HG02852 (cell line): ENCODE results near the gene OLFML1.

Source experiments
- ATAC-seq: cut with Tn5 transposase; IDR thresholded peaks from one replicate; pipeline ENCODE4 v1.9.1; 2021; ENCODE audit warnings: mild to moderate bottlenecking, moderate library complexity; ENCODE audit not compliant: unreplicated experiment

OLFML1 gene

GRCh38 chr11:7473717-7474116, 11.6 kb upstream of the OLFML1 start:
- peak; percentile 88 for ATAC-seq

DNA sequence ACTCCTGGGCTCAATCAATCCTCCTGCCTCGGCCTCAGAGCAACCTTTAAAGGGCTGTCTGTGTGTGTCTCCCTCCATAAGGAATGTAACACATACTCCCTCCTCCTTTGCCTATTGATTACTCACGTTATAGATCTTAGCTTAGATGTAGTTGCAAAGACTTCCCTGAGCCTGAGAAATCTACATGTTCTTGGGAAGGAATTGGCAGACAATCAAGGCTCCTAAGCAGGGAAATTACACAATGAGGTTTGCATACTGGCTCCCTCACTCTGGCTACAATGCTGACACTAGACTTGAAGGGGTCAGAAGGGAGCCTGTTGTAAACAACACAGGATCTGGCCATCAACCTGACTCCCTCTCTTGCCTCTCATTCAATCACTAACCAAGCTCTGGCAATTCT, 5.2 kb upstream of the OLFML1 start:
- no peak for ATAC-seq

DNA sequence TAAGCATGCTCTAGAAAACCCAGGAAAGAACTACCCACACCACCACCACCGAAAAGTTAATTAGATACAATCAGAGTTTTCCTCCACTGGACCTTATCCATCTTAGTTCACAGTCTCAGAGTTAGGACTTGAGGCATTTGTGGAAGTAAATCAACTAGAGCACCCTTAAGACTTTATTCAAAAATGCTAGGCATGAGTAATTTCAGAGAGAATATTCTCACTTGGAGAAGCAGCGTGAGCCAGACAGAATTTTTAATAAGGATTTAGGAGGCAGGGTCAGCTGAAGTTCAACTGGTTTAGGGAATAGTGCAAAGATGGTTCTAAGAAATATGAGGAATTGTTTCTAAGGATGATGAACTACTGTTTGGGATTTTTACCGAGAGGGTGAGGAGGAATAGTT, 1.2 kb upstream of the OLFML1 start:
- ATAC-seq = no peak

- ATAC-seq = no peak
Observed at GRCh38 chr11:7484645-7485044, 661 bp upstream of the OLFML1 start.

GRCh38 chr11:7486098-7486780, 933 bp downstream of the OLFML1 start:
- no peak for ATAC-seq

- ATAC-seq = no peak
Observed at GRCh38 chr11:7486781-7487140, 1.5 kb downstream of the OLFML1 start.

GRCh38 chr11:7487360-7487759, 2.1 kb downstream of the OLFML1 start:
- ATAC-seq = no peak

- ATAC-seq = no peak
Observed at GRCh38 chr11:7488681-7489080, 3.4 kb downstream of the OLFML1 start.

DNA sequence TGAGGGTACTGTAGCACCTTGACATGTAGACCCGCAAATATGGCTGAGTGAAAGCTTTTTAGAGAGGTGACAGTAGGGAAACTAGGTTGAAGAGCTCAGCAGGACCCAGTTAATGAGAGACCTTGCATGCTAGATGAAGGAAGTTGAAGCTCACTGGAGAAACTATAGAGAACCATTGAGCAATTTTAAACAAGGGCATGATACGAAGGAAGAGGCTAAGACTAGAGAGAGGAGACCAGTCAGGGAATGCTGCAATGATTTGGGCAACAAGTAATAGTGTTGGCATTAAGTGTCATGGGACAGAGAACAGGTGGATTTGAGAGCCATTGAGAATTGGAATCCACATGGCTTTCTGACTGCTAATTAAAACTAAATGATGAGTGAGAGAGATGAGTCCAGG, 4.1 kb downstream of the OLFML1 start:
- ATAC-seq = no peak

GRCh38 chr11:7490054-7490453, 4.7 kb downstream of the OLFML1 start:
- no peak for ATAC-seq

DNA sequence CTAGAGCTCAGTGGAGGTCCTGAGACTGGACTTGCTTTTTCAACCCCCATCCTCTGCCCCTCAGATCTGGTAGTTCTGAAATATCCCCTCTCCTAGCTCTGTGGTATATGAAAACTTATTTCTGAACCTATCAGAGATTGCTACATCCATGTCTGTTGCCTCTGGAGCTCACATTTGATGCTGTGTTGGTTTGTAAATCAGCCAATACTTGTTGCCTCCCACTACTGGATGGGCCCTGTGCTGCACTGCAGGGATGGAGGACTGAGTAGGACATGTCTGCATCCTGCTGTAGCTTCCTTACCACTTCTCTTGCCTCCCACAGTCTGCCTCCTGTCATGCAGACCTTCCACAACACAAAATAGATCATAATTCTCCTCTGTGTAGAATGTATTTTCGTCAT, 5.2 kb downstream of the OLFML1 start:
- ATAC-seq = no peak

DNA sequence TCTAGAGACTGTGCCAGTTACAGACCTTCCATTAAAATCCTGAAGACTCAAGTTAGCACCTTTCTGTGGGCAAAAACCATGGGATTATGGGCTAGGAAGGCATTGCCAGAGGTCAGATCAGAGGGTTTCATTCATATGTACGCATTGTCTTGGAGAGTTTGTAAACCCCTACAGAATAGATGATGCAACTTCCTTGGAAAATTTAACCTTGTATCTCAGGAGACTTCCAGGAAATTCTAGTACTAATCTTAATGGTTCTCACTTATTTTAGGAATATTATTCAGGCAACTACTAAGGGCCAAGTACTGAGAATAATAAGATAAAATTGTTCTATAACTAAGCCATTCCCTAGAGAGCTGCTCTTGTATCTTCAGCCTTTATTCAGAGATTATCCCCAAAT, 6.9 kb downstream of the OLFML1 start:
- ATAC-seq = no peak

DNA sequence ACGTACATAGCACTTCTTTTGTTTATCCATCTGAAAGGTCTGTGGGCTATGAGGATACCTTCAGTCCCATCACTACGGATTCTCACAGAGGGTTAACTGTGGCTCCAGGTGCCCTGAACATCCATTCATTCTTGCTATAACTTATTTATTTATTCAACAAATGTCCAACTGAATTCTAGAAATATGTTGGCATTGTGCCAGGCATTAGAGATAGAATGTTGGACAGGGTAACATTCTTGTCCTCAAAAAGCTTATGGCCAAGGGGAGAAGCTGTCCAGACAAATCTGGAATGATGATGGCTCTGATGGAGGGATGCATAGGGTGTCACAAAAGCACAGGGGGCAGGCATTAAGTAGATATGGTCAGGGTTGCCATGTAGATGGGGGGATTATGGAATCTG, 8.4 kb downstream of the OLFML1 start:
- ATAC-seq = no peak

GRCh38 chr11:7494086-7494745, 8.9 kb downstream of the OLFML1 start:
- ATAC-seq = no peak

DNA sequence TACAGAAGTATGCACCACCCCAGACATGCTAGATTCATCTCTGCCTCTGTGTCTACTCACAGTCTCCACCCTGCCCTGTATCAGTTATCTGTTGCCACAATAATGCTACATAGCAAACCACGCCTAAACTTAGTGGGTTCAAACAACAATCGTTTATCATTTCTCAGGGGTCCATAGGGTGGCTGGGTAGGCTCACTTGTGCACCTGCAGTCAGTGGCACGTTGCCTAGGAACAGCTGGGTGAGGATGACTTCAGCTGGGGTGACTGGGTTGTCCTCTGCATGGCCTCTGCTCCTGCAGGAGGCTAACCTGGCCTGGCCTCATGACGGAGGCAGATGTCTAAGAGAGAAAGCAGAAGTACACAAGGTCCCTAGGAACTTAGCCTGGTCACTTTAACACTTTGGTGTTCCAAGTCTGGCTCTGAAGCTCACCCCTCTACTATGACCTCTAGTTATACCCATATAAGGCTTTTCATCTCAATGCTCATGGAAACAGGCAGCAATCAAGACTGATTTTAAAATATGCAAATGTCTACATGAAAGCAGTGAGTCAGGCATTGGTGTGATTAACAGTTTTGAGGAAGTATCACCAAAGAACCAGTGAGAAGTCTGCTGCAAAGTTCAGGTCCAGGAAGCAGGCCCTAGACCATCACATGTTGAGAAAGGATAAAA, 10.7 kb downstream of the OLFML1 start:
- peak; percentile 88 for ATAC-seq

GRCh38 chr11:7498193-7498592, 12.9 kb downstream of the OLFML1 start:
- ATAC-seq = no peak

DNA sequence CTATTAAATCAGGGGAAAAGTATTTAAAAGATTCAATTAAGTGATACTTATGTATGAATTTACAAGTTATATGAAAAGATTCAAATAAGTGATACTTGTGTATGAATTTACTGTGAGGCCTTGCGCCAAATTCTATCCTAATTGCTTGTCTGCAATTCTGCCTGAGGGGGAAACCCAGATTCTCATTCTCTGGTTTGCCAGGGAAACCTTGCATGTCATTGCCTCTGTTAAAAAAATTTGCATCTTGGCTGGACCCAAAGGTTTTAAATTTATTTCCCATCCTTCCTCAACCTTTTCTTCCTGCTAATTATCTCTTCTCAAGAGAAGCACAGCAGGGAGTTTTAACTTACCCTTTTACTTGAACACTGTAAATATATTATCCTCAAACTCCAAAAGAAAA, 13.8 kb downstream of the OLFML1 start:
- no peak for ATAC-seq

DNA sequence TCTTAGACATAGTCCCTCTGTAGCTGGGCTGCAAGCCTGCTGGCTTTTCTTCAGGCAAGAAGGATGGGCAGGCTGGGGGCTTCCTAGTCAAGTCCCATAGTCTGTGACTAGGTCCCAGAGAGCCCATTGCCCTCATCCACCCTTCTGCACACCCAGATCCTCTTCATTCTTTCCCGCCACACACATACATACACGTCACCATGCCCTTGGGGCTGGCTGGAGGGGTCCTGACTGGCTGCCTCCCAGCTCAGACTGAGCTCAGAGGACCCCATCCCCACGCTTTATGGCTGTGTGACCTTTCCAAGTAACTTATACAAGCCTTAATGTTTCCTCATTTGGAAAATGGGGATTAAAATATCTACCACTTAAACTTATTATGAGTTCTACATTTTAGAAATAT, 14.9 kb downstream of the OLFML1 start:
- no peak for ATAC-seq

DNA sequence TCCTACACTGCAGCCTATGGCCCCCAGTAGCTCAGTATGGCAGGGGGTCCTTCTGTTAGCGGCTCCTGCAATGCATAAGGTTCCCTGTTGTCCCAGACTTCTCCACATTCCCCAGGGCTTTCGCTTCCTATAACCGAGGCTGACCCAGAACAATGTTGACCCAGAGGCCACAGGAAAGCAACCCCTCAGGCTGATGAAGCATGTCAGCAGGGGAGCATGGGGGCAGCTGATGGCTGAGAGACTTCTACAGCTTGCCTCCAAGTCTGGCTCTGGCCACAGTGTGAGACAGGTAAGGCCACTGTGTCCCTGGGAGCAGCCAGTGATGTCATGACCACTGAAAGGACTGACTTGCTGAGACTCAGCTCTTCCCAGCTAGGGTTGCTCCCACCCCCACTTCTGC, 15.9 kb downstream of the OLFML1 start:
- no peak for ATAC-seq

GRCh38 chr11:7501894-7502293, 16.6 kb downstream of the OLFML1 start:
- no peak for ATAC-seq

DNA sequence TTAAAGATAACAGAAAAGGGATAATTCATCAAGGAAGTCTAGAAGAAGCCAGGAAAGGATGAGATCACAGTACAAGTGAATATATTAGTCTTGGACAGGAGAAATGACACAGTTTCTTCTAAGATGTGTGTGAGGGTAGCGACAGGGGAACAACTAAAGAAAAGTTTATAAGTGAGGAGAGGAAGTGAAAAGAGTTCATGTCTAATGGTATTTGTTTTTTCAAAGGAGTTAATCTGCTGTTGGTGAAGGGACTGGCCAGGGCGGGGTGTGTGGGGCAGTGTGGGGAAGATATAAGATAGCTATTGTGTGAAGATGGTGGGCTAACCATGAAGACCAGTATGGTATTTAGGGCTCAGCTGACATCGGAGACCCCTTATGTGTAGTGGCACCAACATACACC, 20.9 kb downstream of the OLFML1 start:
- no peak for ATAC-seq

DNA sequence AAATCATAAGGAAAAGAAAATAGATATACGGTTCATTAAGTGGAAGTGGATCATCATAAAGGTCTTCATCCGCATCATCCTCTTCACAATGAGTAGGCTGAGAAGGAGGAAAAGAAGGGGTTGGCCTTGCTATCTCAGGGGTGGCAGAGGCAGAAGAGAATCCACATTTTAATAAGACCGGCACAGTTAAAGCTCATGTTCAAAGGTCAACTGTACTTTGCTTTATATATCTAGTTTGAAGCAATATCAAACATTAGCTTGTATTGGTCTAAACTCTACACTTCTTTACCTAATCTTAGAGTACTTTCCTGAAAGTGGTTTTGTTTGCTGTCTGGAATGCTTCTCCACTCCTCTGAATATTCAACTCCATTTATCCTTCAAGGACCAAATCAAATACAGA, 22.8 kb downstream of the OLFML1 start:
- no peak for ATAC-seq
